IPS DF 4.7 (cell line): ENCODE results near the gene TMEM223.
"Not testable (repeated sequence)": the region's sequence is repeated elsewhere in the genome, so short reads cannot be mapped to it uniquely, and the experiment has no call there.

Source experiments
- DNase-seq: peaks from one replicate; pipeline ENCODE4 v3.0.0-alpha.2; 2013; ENCODE audit warnings: low spot score; ENCODE audit errors: extremely low read depth

TMEM223 gene

DNA sequence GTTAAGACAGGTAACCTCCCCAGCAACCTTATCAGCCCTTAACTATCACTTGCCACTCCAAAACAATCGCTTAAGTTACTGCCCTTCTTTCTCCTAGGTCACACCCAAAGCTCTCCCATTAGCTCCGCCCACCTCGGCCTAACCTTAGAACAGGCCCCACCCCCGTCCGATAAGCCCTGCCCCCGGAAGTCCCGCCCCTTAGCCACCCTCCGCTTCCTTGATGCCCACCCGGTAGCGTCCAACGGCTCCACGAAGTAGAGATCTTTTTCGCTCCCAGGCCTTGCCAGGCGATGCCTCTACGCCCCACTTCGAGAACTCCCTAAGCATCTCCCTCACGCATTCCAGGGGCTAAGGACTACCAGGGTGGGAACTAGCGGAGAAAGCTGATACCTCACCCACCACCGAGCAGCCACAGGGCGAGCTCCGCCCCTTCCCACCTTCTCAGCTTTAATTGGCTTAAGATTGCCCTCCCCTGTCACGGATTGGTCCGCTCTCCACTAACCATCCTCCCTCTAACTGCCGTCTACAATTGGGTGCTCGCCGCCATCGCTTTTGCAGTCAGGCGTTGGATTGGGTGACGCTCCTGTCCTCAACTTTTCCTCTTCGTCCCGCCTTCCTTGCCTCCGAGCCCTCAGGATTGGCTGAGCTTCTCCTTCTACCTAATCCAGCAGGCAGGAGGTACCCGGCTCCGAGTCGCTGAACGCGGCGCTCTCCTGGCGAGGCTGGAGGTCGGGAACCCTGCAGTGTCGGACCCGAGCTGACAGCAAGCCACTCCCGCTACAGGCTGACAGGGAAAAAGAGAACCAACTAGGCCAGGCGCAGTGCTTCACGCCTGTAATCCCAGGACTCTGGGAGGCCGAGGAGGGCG is 37.8 kb downstream of the TMEM223 start, which contains the start of gene ZBTB3:
TSS of gene ZBTB3 (minus strand) at position 425 of the 868 bp plus-strand sequence. CDS start 496 bp downstream, outside the sequence.
- peak; percentile 97 for DNase-seq

DNA sequence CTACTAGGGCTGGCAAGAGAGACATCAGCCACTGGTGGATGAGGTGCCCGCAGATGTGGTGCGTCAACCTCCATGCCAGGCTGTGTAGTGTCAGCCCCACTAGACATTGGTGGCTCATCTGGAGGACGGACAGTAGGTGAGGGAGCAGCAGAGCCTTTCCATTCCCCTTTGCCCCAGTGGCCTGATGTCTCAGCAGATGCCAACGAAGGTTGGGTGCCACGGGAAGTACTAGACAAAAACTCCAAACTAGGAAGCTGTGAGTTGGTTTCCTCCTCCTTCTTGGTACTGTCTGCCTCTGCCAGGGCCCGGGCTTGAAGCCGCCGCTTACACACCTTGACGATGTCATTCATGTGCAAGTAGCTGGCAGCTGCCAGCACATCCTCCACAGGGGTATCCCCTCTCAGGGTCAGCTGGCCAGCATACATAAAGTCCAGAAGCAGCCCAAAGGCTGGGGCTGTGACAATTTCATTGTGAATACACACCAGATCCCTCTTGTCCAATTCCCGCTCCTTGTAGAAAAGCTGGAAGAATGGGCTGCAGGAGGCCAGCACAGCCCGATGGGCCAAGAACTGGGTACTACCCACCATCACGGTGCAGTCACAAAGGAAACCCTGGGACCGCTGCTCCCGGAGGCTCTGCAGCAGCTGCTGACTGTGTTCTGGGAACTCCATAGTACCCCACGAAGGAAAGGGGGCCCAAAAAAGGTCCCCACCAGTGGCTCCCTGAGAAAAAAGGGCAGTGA is 38.6 kb downstream of the TMEM223 start:
- no peak for DNase-seq

DNA sequence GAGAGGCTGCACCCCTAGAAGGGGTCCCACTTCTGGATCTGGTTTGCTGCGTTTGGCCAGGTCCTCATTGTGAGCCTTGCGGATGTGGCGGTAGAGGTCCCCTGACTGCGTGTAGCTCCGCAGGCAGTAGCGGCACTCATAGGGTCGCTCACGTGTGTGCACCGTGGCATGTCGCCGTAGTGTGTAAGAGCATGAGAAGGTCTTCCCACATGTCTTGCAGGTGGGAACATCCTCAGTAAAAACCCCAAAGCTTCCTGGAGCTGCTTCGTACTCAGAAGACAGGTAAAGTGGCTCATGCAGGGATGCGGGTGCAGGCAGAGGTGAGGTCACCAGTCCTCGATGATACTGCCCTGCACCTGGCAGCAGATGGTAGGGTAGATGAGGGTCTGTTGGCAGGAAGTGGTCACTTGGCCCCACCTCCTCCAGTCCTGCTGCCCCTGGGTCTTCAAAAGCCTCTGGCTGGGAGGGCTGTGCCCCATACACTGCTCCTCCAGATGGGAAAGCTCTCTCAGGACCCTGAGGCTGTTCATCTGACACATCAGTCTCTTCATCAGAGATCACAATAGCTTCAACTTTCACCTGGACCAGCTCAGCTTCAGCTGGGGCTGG is 39.5 kb downstream of the TMEM223 start:
- no peak for DNase-seq

DNA sequence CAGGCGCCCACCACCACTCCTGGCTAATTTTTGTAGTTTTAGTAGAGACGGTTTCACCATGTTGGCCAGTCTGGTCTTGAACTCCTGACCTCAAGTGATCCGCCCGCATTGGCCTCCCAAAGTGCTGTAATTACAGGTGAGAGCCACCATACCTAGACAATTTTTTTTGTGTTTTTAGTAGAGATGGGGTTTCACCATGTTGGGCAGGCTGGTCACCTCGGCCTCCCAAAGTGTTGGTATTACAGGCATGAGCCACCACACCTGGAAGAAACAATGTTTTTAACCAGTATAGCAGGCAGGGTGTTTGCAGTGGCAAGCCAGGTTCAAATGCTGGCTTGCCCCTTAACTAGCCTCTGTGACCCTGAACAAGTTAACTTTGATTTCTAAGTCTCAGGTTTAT is 41.9 kb downstream of the TMEM223 start:
- not testable (repeated sequence) for DNase-seq

DNA sequence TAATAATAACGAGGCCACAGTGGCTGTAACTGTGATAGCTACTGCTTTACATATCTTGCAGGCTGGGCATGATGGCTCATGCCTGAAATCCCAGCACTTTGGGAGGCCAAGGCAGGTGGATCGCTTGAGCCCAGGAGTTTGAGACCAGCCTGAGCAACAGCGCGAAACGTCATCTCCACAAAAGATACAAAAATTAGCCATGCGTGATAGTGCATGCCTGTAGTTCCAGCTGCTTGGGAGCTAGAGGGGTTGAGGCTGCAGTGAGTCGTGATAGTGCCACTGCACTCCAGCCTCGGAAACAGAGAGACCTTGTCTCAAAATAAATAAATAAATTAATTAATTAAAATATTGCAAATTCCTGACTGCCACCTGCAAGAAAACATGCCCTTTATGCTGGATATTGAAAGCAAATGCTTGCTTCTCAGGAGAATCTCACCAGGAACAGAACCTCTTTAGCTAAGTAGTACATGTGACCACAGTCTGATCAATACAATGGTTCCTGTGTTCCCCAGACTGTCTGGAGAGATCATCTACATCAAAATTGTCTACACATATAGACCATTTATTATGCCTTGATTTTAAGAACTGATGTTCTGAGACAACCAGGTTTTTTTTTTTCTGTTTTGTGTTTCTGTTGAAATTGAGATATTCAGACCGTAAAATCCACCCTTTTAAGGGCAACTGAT is 44.2 kb downstream of the TMEM223 start:
- DNase-seq, result no peak
